ENCODE measurements around the gene CDHR3. TPM values are rescaled to one million over a fixed set of nuclear protein-coding genes. Genes with fewer than 3 reads are reported as not detected.

Gene CDHR3
- total and polyA plus RNA-seq, 10 of the 15 experiments (the other 5 are each of a cell fraction or from before 2014, with no cell fraction given) = 0.06 to 0.11 TPM; not detected in 8

GRCh38 chr7:105935250-105935649 is 27.8 kb upstream of the CDHR3 start:
- Histone ChIP-seq H3K27me3 (replicated peaks in 1 of 2; ENCODE audit: control insufficient read depth in 2 of 2, insufficient read depth in 2 of 2, low read length in 1 of 2) (no peaks in the 10 kb centered on the region; a peak in 1 of 4 replicates), H3K36me3 (ENCODE audit: control insufficient read depth in 2 of 2, insufficient read depth in 2 of 2, low read length in 1 of 2) (no peaks in the 10 kb centered on the region), H2AFZ (ENCODE audit: control insufficient read depth, low read depth, low read length) (no peak overlapping the region), H3K9me3 (replicated peaks; ENCODE audit: control insufficient read depth, insufficient read depth, low read length) (no peaks in the 10 kb centered on the region), H4K20me1 (ENCODE audit: control insufficient read depth, insufficient read depth) (no peaks in the 10 kb centered on the region), H3K27ac (ENCODE audit: control insufficient read depth, insufficient read depth) (no peak overlapping the region), H3K9ac (ENCODE audit: control insufficient read depth, insufficient read depth, low read length) (no peak overlapping the region), H3K4me1 (ENCODE audit: control insufficient read depth, insufficient read depth, low read length) (no peaks in the 10 kb centered on the region), H3K79me2 (ENCODE audit: control insufficient read depth, insufficient read depth, low read length) (no peaks in the 10 kb centered on the region), H3K4me2 (ENCODE audit: control insufficient read depth, insufficient read depth) (no peak overlapping the region), H3K4me3 (no peak overlapping the region)
- intact Hi-C loops (cut with micrococcal nuclease; ENCODE audit: unreplicated experiment) = no loop called here
- POLR2A ChIA-PET = no interaction called here
- CTCF ChIA-PET = interaction anchor here (0.8 to 1.5 kb wide), 3 partner anchors 107 to 175 kb away, joined by 3 to 5 read pairs (median 3); no protein-coding TSS in a partner anchor
- ATAC-seq (no peak), DNase-seq (ENCODE audit: low read depth, low spot score) (no peak), FAIRE-seq (no peak)
- in situ Hi-C loops (cut with MboI) = no loop called here
- SMC1A ChIA-PET (ENCODE audit: uncharacterized antibody, unreplicated experiment) = interaction anchor here (1.2 kb wide), 1 partner anchor 173 kb away, joined by 4 read pairs; no protein-coding TSS in a partner anchor
- RAD21 ChIA-PET (ENCODE audit: unreplicated experiment) = no interaction called here
- TF ChIP-seq HSF1 (IDR thresholded peaks at IDR 0.05; ENCODE audit: low read depth, low read length) (no peak), FOXK2 (IDR thresholded peaks at IDR 0.05) (no peak), NBN (IDR thresholded peaks at IDR 0.05) (no peak), ELK1 (IDR thresholded peaks at IDR 0.05; ENCODE audit: low read depth, low read length) (no peak), DPF2 (IDR thresholded peaks at IDR 0.05) (no peak), POLR2AphosphoS5 (IDR thresholded peaks at IDR 0.05; ENCODE audit: low read length) (no peak), POLR2AphosphoS2 (IDR thresholded peaks at IDR 0.05; ENCODE audit: low read depth, low read length) (no peak), RAD21 (IDR thresholded peaks at IDR 0.05; ENCODE audit: insufficient read depth, low read depth, low read length) (no peak)
- 58% methylated on average over 5 of the region's 5 CpGs for WGBS (ENCODE audit: insufficient coverage, insufficient replicate concordance, low lambda C conversion rate, missing lambda C conversion rate)
- BruUV-seq (replicated peaks) = no TSS peak

Data from GM12878 (cell line).